Neural crest cell (in vitro differentiated cells): ENCODE data around the gene AKAP7. TPM values are rescaled to one million over a fixed set of nuclear protein-coding genes. Genes with fewer than 3 reads are reported as not detected.

ENCODE experiments used
- DNase-seq: peaks from one replicate; pipeline ENCODE4 v3.0.0; 2021; ENCODE audit warnings: low read depth, mixed read lengths, low spot score
- H3K27ac Mint-ChIP-seq: one replicate; pipeline ENCODE4 v1.8.0; 2021; ENCODE audit warnings: mild to moderate bottlenecking, mixed read lengths; ENCODE audit not compliant: unreplicated experiment
- H3K27me3 Mint-ChIP-seq: 2 replicates; pipeline ENCODE4 v1.8.0; 2021; ENCODE audit warnings: low read depth, mild to moderate bottlenecking, mixed read lengths
- H3K36me3 Mint-ChIP-seq: 2 replicates; pipeline ENCODE4 v1.8.0; 2021; ENCODE audit warnings: low read depth, mild to moderate bottlenecking, mixed read lengths
- H3K4me1 Mint-ChIP-seq: 2 replicates; pipeline ENCODE4 v1.8.0; 2021; ENCODE audit warnings: mixed read lengths
- H3K4me3 Mint-ChIP-seq: one replicate; pipeline ENCODE4 v1.8.0; 2021; ENCODE audit warnings: mild to moderate bottlenecking, mixed read lengths
- H3K9me3 Mint-ChIP-seq: 2 replicates; pipeline ENCODE4 v1.8.0; 2021; ENCODE audit warnings: mixed read lengths
- CTCF ChIP-seq: fragments of 200-600 bp; sonication (generic); conservative IDR thresholded peaks from 2 replicates; pipeline ENCODE4 v1.5.0; 2021; ENCODE audit warnings: antibody characterized with exemption, mild to moderate bottlenecking
- total RNA-seq: library from RNA; stranded (reverse); gene quantifications from 2 replicates; pipeline ENCODE4 v1.2.1, GENCODE V29; 2021

Gene AKAP7
- total RNA-seq, 1 donor from 2014 or later = 7.8 TPM

- H3K4me3 Mint-ChIP-seq = no peak overlapping the region
- H3K9me3 Mint-ChIP-seq = no peaks in the 10 kb centered on the region
- H3K27ac Mint-ChIP-seq = no peak overlapping the region
- no peaks in the 10 kb centered on the region for H3K36me3 Mint-ChIP-seq
- H3K27me3 Mint-ChIP-seq = no peaks in the 10 kb centered on the region
- no peak for DNase-seq
- peak; percentile 45 for TF ChIP-seq CTCF
- peaks cover 13% of the 10 kb centered on the region for H3K4me1 Mint-ChIP-seq
These were observed 32.5 kb downstream of the AKAP7 start for GRCh38 chr6:131167773-131168172.

- no peaks in the 10 kb centered on the region for H3K9me3 Mint-ChIP-seq
- no peak overlapping the region for H3K4me3 Mint-ChIP-seq
- H3K27ac Mint-ChIP-seq = no peak overlapping the region
- H3K27me3 Mint-ChIP-seq = no peaks in the 10 kb centered on the region
- H3K4me1 Mint-ChIP-seq = peaks cover 6% of the 10 kb centered on the region
- no peaks in the 10 kb centered on the region for H3K36me3 Mint-ChIP-seq
- no peak for DNase-seq
- no peak for TF ChIP-seq CTCF
These were observed 34.3 kb downstream of the AKAP7 start for GRCh38 chr6:131169613-131170012.

GRCh38 chr6:131172222-131172621, 37.0 kb downstream of the AKAP7 start:
- no peaks in the 10 kb centered on the region for H3K36me3 Mint-ChIP-seq
- DNase-seq = no peak
- H3K27me3 Mint-ChIP-seq = no peaks in the 10 kb centered on the region
- peaks cover 9% of the 10 kb centered on the region for H3K4me1 Mint-ChIP-seq
- no peak overlapping the region for H3K27ac Mint-ChIP-seq
- TF ChIP-seq CTCF = no peak
- H3K9me3 Mint-ChIP-seq = no peaks in the 10 kb centered on the region
- H3K4me3 Mint-ChIP-seq = no peak overlapping the region

- DNase-seq = no peak
- Mint-ChIP-seq H3K27me3 (no peaks in the 10 kb centered on the region), H3K27ac (no peak overlapping the region), H3K36me3 (peaks cover 2% of the 10 kb centered on the region), H3K4me3 (no peak overlapping the region), H3K9me3 (no peaks in the 10 kb centered on the region), H3K4me1 (peaks cover 9% of the 10 kb centered on the region)
- no peak for TF ChIP-seq CTCF
These were observed 38.4 kb downstream of the AKAP7 start for GRCh38 chr6:131173680-131174079.

GRCh38 chr6:131175564-131175963, 40.3 kb downstream of the AKAP7 start:
- TF ChIP-seq CTCF = no peak
- H3K4me1 Mint-ChIP-seq = peaks cover 9% of the 10 kb centered on the region
- no peak overlapping the region for H3K4me3 Mint-ChIP-seq
- H3K27ac Mint-ChIP-seq = no peak overlapping the region
- no peaks in the 10 kb centered on the region for H3K27me3 Mint-ChIP-seq
- peaks cover 2% of the 10 kb centered on the region for H3K36me3 Mint-ChIP-seq
- DNase-seq = no peak
- no peaks in the 10 kb centered on the region for H3K9me3 Mint-ChIP-seq

- H3K27me3 Mint-ChIP-seq = no peaks in the 10 kb centered on the region
- peaks cover 12% of the 10 kb centered on the region for H3K4me1 Mint-ChIP-seq
- no peak for TF ChIP-seq CTCF
- no peak overlapping the region for H3K4me3 Mint-ChIP-seq
- H3K36me3 Mint-ChIP-seq = peaks cover 5% of the 10 kb centered on the region
- no peak for DNase-seq
- no peaks in the 10 kb centered on the region for H3K9me3 Mint-ChIP-seq
- no peak overlapping the region for H3K27ac Mint-ChIP-seq
These were observed 42.7 kb downstream of the AKAP7 start for GRCh38 chr6:131177996-131178395.
